ENCODE results near the gene CRABP2. TPM values are rescaled to one million over a fixed set of nuclear protein-coding genes. Genes with fewer than 3 reads are reported as not detected.

Gene CRABP2
- total RNA-seq, 1 experiment from 2014 or later = 209 TPM

GRCh38 chr1:156705918-156706656 is 704 bp upstream of the CRABP2 start (continued):
- TF ChIP-seq CTCF (IDR thresholded peaks at IDR 0.05 in 2 of 3, conservative IDR thresholded peaks at IDR 0.05 in 1 of 3; ENCODE audit: borderline replicate concordance in 1 of 3, insufficient read depth in 1 of 3, low read depth in 2 of 3, low read length in 2 of 3) (peak in 2 of 3 experiments; percentile 80 to 92; a peak in 4 of 6 replicates), ELF1 (IDR thresholded peaks at IDR 0.05; ENCODE audit: borderline replicate concordance, low read depth) (no peak)

GRCh38 chr1:156704930-156705320 is 458 bp downstream of the CRABP2 start:
- no peaks in the 10 kb centered on the region for H3K9me3 ChIP-seq (ENCODE audit: control insufficient read depth in 1 of 2, insufficient read depth in 1 of 2, low read depth in 1 of 2, low read length in 2 of 2)
- peaks cover 60 to 75% of the 10 kb centered on the region in 2 experiments for H3K4me1 ChIP-seq (ENCODE audit: control insufficient read depth in 1 of 2, insufficient read depth in 2 of 2, low read length in 2 of 2)
- H2AFZ ChIP-seq (ENCODE audit: low read depth, low read length, poor library complexity, severe bottlenecking) = no peak overlapping the region
- H3K9ac ChIP-seq (ENCODE audit: low read length) = peak overlapping the region; percentile 80
- no peaks in the 10 kb centered on the region for H3K27me3 ChIP-seq (ENCODE audit: insufficient read depth, low read length)
- BruUV-seq (replicated peaks) = TSS peak; percentile 68
- RAD21 ChIA-PET (ENCODE audit: low non-redundant PET in 1 of 2, low total read pairs in 2 of 2, uncharacterized antibody in 2 of 2, unreplicated experiment in 2 of 2) = interaction anchor here (1.6 to 3.5 kb wide), 4 partner anchors 12 to 16 kb away, joined by 4 to 45 read pairs (median 16); no protein-coding TSS in a partner anchor
- TF ChIP-seq ZNF274 (IDR thresholded peaks at IDR 0.05; ENCODE audit: low read depth, low read length) (no peak), ZBTB33 (IDR thresholded peaks at IDR 0.05; ENCODE audit: extremely low read depth, insufficient replicate concordance, low read length) (peak; percentile 76), ZFX (IDR thresholded peaks at IDR 0.05) (peak; percentile 52; the same call in 1 of the 2 replicates), MAX (IDR thresholded peaks at IDR 0.05) (no peak), SRF (IDR thresholded peaks at IDR 0.05; ENCODE audit: low read depth) (no peak), REST (IDR thresholded peaks at IDR 0.05; ENCODE audit: low read depth) (no peak), YY1 (IDR thresholded peaks at IDR 0.05; ENCODE audit: extremely low read depth, insufficient replicate concordance, low read depth, low read length) (peak; percentile 27), CBX3 (IDR thresholded peaks at IDR 0.05; ENCODE audit: low read depth) (no peak), CEBPB (IDR thresholded peaks at IDR 0.05; ENCODE audit: low read depth) (no peak), EZH2phosphoT487 (IDR thresholded peaks at IDR 0.05; ENCODE audit: borderline replicate concordance) (no peak), POLR2AphosphoS5 (IDR thresholded peaks at IDR 0.05; ENCODE audit: low read depth, low read length) (peak; percentile 72), FOSL1 (IDR thresholded peaks at IDR 0.05; ENCODE audit: low read depth) (no peak)
- peak; percentile 19 for ATAC-seq
- no peaks in the 10 kb centered on the region for H3K9me2 ChIP-seq (ENCODE audit: insufficient read depth)
- H3K4me2 ChIP-seq (ENCODE audit: low read length) = peak overlapping the region; percentile 85
- intact Hi-C loops (cut with micrococcal nuclease) = loop anchor here (1.0 kb wide), 1 partner anchor 45 kb away; no protein-coding TSS in a partner anchor
- peak overlapping the region; percentile 62 to 63 for H3K4me3 ChIP-seq (replicated peaks in 1 of 2; ENCODE audit: low read depth in 1 of 2, low read length in 2 of 2)
- POLR2A ChIA-PET = interaction anchor here (1.0 to 6.4 kb wide), 9 partner anchors 10 to 372 kb away, joined by 4 to 87 read pairs (median 11); partner anchors contain the start of genes ISG20L2, MEF2D, METTL25B and MRPL24
- H4K20me1 ChIP-seq (ENCODE audit: insufficient read depth) = no peaks in the 10 kb centered on the region
- peaks cover 27% of the 10 kb centered on the region for H3K79me2 ChIP-seq (ENCODE audit: insufficient read depth, low read length)
- CTCF ChIA-PET = interaction anchor here (1.3 to 14.7 kb wide), 7 partner anchors 8 to 223 kb away, joined by 3 to 310 read pairs (median 7); partner anchors contain the start of gene NES
- peaks cover 11% of the 10 kb centered on the region in 2 experiments; a peak in 3 of 4 replicates for H3K36me3 ChIP-seq (ENCODE audit: control insufficient read depth in 1 of 2, insufficient read depth in 2 of 2, low read length in 2 of 2)
- DNase-seq (ENCODE audit: low read depth, low spot score) = no peak
- H3K27ac ChIP-seq (ENCODE audit: low read depth, low read length) = peak overlapping the region; percentile 89

Data from HCT116 (cell line).